ENCODE measurements around the gene CST4.
"Not testable (repeated sequence)": the region's sequence is repeated elsewhere in the genome, so short reads cannot be mapped to it uniquely, and the experiment has no call there.

CST4 gene

DNA sequence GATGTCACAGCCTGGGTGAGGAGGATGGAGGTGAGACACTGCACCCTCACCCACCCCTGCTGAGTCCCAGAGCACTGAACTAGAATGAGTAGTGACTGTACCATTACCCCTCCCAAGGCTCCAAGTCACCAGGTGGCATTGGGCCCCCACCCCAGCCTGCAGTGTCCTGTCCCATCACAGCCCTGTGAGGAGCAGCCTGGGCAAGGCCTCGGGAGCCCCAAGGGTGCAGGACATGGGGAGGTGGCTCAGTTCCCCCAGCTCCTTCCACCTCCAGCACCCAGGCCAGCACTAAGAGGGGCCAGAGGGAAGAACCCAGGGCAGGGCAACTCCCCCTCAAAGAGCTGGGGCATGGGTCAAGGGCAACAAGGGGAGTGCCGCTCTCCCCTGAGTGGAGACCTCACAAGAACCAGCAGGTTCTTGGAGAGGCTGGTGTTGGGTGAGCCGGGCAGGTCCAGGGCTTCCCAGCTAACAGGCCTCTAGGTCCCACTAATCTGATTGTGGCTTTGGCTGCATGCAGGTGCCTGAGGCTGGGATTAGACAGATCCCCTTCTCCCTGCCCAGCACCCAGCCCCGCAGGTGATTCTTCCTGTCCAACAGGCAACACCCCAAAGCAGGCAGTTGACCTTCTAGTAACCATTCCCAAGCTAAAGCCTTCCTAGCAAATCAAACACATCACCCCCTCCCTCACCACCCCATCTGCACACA is 2.6 kb downstream of the CST4 start:
- DNase-seq, result no peak

DNA sequence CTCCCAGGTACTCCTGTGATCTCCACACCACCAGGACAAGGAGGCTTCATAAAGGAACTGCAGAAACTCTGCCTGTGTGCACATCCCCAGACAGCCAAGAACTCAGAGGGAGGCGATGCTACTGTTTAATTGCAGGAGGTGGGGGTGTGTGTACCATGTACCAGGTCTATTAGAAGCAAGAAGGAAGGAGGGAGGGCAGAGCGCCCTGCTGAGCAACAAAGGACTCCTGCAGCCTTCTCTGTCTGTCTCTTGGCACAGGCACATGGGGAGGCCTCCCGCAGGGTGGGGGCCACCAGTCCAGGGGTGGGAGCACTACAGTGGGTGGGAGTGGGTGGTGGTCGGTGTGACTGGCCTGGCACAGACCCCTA is 3.3 kb downstream of the CST4 start:
- DNase-seq, result not testable (repeated sequence)

DNA sequence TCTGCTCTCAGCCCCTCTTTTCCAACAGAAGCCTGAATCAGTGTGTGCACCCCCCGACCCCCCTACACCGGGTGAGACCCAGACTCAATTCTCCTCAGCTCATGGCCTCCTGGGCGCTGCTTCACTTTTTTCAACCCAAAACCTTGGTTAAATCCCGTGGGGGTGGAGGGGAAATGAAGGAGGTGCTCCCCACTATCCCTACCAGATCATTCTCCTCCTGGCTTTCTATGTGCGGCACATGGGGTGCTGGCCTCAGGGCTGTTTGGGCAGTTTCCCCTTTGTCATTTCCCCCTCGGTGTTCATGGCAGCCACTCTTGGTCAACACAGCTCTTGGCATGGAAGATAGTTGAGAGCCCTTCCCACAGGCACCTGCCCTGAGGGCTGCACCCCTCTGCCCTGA is 4.6 kb downstream of the CST4 start:
- no peak for DNase-seq

DNA sequence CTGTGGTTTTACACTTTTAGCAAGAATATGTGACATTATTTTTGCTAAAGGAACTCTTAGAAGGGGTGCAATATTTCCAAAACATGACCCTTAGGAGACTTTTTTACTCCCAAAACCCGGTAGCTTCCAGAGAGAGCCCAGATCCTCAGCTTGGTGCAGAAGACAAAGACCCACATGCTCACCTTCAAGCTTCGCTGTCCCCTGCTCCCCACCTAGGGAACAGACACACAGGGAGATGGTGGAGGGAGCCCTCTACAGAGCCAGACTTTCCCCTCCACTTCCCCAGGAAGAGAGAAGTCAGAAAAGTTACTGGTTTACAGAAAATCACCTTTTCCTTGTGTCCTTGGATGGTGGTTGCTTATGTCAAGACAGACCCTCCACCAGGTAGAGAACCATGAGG is 5.0 kb downstream of the CST4 start:
- DNase-seq, result no peak

DNA sequence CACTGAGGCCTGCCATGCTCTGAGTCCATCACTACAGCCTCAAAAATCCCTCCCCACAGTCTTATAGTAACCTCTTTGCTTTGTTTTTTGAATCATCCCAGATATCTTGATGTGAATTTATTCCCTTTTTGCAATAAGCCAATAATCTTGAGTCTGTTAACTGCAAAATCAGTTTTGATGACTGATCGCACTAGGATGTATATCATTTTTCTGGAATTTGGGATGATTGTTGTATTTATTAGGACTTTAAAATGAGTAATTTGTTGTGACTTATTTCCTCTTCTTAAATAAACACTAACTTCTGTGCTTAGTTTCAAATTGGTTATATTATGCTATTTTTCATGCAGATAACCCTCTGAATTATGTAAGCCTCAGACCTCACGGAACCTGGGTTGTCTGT is 5.6 kb downstream of the CST4 start:
- no peak for DNase-seq

DNA sequence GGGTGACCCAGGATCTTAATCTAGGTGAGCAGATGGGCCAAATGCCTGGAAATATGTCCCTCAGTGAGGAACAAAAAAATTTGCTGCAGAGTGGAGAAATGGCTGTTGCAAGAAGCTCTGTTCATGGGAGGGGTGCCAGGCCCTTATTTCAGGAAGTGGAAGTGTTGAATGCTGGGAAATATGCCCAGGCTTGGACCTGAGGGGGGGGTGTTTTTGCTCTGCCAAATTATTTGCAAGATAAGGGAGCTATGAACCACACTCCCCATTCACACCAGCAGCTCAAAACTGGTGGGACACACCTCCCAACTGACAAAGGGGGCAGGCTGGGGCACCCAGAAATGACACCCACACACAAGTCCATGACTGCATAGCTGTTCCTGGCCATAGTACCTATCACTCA is 8.7 kb downstream of the CST4 start:
- no peak for DNase-seq

DNA sequence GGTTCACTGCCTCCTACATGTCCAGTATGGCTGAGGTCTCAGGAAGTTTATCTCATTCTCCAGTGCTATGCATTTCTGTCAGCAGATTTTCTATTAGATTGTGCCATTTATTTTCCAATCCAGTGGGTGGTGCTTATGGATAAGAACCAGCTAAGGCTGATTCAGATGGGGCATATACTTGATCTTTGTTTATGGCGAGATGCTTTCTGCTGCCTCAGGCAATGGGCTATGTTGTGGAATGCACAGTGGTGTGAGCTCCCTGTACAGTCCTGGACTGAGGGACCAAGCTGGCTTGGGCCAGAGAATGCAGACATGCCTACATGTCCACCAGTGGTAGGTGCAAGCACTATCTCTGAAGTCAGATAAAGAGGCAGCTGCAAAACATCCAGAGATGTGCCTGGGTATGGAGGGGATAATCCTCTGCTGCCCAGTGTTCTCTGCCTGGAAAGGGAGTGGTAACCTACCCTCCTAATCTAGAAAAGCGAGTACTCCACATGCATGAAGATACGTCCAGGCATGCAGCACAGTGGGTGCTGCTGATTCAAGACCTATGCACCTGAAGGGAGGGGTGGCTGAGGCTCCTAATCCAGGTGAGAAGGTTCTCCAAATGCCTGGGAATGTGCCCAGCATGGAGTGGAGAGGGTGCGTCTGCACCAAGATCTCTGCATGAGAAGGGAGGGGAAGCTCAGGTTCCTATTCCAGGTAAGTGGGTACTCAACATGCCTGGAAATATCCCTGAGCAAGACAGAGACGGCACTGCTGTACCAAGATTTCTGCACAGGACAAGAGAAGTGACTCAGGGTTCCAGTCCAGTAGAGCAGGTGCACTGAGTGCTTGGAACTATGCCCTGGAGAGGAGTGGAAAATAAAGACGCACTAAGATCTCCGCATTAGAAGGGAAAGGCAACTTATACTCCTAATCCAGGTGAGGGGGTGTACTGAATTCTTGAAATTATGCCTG is 9.4 kb downstream of the CST4 start:
- DNase-seq, result no peak

DNA sequence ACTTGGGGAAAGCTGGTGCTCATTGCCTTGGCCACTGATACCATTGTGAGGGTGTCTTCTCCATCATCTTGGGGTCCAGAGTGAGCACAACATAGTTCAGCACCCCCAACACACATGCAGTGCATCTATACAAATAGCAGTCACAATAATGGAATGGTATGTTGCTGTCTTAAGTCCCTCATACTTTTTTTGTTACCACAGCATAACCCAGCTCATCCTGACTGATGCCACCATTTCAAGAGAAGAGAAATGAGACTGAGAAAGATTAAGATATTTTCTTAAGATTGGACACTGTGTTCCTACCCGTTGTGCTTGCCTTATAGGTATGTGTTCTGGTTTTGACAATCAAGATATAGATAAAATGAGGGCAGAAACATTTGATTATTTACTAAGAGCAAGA is 15.6 kb downstream of the CST4 start:
- no peak for DNase-seq

DNA sequence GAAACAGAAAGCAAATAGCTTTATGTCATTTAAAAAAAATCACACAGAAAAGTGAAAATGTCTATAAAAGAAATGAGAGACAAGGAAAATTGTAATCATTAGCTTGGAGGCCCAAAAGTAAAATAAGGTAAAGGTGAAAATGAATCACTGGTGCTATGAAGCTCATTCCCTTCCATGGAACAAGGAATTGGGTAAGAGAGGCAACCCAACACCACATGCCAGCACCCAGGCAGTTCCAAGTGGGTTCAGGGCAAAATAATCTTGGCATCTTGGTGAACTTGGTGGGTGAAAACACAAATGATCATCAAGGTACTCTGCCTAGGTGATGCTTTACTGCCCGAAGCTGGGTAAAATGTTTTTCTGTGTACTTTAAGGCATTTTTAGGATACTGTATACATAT is 16.7 kb downstream of the CST4 start:
- no peak for DNase-seq

DNA sequence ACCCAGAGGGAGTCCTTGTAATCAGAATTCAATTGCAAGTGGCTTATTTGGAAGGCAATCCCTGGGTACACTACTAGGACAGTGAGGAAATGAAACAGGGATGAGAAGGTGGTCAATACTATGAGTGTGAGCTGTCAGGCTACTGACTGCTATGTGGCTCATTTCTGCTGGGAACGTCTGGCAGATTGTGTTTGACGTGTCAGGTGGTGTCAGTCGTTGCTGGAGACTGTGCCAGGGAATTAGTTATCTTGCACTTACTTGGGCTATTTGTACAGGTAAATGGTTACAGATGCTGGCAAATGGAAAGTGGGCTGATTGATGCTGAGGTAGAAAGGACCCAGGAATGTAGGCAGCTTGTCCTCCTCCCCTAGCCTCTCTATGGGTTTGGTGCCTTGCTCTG is 17.4 kb downstream of the CST4 start:
- DNase-seq, result no peak

DNA sequence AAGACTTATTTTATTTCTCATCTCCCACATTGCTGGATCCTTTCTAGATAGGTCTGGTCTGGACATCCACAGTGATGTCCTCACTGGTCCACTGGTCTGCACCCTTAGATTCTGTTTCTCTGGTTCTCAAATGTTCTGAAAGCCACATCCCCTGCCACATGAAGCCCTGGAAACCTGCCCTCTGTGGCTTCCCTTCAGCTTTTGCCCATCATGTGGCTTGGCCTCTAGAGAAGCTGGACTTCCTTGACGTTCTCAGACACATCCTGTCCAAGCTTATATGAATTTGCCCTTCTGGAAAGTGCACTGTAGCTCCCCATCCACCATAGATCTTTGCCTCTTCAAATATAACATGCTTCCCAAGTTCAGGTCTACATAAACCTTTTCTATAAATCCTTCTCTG is 18.5 kb downstream of the CST4 start:
- DNase-seq, result no peak

DNA sequence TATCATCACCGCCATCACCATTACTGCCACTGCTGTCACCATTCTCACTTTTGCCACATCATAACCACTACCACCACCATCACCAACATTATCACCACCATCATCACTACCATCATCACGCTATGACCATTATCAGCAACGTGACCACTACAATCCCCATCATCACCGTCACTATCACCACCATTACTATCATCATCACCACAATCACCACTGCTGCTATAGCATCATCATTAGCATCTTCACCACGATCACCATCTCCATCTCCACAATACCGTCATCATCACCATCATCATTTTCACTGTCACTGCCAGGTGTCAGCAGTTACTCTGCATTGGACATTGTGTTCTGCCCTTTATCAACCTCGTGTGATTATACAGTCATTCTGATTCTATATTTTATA is 19.0 kb downstream of the CST4 start:
- no peak for DNase-seq

DNA sequence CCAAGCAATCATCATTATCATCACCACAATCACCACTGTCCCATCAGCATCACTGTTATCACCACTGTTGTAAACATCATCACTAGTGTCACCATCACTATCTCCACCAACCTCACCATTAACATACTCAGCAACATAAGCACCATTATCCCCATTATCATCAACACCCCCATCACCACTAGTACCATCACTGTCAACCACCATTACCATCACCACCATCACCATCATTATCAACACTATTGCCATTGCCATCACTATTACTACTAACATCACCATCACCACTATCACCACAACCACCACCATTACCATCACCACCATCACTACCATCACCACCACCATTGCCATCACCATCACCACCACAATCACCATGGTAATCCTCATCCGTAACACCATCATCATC is 19.5 kb downstream of the CST4 start:
- DNase-seq, result no peak

DNA sequence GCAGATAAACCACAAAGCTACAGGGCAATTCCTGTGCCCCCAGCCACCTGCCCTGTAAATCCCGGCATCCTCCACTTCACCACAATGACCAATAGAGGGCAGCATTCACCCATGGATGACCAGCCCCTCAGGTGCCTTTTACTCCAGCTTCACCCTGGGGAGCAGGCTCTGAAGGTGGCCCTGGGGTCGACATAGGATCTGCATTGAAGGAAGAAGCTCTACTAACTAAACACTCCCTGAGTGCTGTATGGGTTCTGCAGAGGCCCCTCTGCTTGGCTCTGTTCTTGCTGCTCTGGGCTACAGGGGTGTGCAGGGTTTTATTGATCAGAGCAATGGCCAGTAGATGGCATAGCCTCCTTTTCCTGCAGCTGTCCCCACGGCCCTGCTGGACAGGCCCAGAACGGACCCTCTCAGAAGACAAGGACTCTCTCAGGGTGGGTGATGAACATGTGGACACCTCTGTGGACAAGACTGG is 20.3 kb downstream of the CST4 start:
- DNase-seq, result peak; percentile 59 to 76

DNA sequence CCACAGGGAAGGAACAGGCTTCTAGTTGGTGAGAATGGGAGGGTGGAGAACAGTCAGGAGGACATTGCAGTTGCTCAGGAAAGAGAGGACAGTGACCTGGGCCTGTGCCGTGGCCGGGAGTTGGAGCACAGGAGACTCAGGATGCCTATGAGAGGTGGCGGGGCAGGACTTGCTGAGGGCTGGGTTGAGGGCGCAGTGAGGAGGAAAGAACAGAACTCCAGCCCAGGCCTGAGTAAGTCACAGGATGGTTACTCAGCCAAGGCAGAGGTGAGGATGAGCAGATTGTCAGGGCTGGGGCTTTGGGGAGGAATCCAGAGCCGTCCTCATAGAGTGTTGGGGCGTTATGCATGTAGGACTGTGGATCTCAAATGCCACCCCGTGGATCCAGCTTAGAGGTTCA is 21.2 kb downstream of the CST4 start:
- DNase-seq, result no peak

DNA sequence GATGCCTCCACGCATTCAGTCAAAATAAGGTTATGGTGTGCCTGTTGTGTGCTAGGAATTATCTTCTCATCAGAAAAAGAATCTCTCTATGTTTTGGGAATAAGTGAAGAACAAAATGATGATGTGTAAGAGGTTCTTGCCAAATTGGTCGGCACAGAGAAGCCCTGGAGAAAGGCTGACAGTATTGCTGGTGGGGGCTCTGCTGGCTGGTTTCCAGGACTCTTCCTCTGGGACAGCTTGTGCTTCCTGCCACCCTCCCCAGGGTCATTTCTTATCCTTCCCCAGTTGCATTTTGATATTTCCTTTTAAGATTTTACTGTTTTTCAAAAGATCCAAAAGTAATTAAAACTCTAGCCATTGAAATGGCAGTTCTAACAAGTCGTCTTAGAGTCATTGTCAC is 22.1 kb downstream of the CST4 start:
- no peak for DNase-seq

DNA sequence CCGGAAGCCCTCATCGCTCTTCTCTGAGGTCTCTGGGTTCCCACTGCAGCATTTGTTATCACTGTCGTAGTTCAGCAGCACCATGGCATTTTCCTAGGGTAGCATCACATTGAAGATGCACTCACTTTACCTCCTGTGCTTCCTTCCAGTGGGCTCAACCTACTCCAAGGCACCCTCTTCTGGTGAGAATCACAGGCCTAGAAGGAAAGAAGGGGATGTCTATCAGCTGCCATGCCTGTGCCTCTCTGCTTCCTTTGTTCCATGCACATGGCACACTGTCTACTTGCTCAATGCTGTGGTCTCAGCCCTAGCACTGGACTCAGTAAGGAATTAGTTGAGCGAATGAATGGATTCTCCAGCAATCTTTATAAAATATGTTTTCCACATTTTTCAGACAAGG is 22.6 kb downstream of the CST4 start:
- no peak for DNase-seq

DNA sequence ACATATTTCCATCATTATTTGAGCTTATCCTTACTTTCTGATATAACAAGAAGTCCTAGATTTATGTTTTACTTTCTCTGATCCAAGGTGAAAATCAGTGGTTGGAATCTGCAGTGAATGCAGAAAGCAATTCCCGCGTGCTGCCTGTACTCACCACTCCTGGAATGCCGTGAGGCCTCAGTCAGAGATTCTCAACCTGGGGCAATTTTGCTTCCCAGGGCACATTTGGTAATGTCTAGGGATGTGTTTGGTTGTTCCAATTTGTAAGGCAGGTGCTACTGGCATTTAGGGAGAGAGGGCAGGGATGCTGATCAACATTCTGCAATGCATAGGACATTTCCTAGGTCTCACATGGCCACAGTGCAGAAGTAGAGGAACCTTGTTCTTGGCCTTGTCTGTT is 23.9 kb downstream of the CST4 start:
- DNase-seq, result no peak

DNA sequence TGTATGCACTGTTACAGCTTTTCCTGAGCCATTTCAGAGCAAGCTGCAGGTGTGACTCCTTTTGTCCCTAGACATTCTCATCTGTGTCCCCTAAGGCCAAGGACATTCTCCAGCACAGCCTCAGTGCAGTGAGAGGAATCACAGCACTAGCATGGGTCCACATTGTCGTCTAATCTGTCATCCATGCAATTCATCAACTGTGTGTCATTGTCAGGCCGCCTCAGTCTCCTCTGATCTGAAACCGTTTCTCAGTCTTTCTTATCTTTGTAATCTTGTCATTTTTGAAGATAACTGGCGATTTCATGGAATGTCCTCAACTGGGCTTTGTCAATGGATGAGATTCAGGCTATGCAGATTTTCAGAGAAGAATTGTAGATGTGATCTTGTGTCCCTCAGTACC is 24.8 kb downstream of the CST4 start:
- not testable (repeated sequence) for DNase-seq

DNA sequence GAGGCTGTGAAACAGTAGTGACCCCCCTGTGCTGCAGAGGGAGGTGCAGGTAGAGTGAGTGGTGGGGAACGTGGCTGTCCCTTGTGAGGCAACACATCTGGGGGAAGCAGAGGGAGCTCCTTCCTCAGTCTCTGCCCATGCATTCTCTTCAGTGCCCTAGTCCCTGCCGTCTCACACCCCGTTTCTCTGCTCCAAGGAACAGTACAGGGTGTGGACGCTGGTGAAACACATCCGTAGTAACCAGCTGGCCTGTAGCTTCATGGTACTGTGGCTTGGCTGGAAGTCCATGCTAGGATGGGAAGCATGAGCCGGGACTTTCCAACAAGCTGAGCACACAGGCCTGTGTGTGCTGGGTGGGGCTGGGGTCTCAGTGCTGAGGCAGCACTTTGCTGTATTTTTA is 25.7 kb downstream of the CST4 start:
- no peak for DNase-seq

DNA sequence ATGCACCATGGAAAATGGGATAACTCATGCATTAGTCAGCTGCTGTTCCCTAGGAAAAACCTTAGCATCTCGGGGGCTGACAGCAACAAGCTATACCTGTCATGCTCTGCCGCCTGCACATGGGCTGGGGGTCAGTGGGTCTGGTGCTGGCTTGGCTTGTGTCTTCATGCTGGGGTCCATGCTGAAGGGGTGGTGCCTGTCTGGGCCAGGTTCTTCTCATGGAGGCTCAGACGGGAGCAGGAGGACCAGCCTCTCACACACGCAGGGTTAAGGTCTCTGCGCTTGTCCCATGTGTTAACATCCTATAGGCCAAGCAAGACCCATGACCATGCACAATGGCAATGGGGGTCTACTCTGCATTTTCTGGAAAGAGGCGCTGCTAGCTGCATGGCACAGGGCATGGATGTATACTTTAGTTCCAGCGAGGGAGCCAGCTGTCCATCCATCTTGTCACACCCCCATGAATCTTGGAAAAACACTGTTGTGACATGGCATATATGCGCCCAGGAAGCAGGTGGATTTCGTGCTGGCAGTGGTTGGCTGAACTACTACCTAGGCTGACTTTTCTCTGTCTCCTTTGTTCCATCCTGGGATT is 26.5 kb downstream of the CST4 start:
- DNase-seq, result no peak

DNA sequence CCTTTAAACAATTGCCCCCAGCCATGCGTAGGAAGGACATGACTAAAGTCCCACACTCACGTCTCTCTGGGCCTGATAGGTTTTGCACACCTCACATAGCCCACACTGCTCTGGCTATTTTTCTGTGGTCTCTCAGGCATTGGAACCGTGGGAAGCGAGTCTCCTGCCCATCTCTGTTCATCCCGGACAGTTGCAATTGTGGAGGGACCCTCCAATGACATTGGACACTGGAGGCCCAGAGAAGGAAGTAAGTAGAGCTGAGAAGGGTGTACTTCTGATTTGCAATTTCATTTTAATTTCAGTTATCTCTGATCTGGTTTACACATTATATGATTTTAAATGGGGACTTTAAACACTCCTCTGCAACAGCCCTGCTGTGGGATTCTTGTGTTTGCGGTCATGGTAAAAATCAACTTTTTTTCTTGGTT is 27.8 kb downstream of the CST4 start:
- DNase-seq, result no peak

DNA sequence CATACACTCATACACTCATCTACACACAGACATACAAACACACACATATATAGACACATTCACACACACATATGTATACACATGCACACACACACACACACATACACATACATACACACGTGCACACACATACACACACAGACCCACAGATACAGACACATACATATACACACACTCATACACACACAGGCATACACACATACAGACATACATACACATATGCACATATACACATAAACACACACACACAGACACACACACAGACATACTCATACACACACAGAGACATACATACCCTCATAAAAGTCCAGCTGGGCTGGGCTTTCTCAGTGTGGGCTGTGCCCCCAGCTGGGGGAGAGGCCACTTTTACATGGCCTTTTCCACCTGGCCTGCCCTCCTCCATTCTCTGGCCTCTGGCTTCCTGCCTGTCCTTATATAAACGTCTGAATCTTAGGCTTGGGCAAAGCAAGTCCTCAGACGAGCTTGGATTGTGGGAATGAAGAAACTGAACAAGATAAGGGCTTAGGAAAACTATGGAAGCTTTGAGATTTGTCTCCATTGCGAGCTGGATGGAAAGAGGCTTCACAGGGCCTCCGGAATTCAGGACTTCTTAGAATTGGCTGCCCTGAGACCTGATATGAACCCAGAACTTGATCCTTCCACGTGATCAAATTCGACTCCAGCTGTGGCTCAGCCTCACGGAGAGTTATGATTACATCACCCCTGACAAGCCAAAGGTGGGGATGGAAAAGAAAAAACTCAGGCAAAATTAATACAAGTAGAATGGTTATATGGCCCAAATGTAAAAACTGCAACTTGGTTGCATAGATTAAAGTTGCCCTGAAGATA is 28.6 kb downstream of the CST4 start:
- no peak for DNase-seq
